ENCODE measurements around the gene CREB1.
"Not testable (repeated sequence)": the region's sequence is repeated elsewhere in the genome, so short reads cannot be mapped to it uniquely, and the experiment has no call there.

CREB1 gene

DNA sequence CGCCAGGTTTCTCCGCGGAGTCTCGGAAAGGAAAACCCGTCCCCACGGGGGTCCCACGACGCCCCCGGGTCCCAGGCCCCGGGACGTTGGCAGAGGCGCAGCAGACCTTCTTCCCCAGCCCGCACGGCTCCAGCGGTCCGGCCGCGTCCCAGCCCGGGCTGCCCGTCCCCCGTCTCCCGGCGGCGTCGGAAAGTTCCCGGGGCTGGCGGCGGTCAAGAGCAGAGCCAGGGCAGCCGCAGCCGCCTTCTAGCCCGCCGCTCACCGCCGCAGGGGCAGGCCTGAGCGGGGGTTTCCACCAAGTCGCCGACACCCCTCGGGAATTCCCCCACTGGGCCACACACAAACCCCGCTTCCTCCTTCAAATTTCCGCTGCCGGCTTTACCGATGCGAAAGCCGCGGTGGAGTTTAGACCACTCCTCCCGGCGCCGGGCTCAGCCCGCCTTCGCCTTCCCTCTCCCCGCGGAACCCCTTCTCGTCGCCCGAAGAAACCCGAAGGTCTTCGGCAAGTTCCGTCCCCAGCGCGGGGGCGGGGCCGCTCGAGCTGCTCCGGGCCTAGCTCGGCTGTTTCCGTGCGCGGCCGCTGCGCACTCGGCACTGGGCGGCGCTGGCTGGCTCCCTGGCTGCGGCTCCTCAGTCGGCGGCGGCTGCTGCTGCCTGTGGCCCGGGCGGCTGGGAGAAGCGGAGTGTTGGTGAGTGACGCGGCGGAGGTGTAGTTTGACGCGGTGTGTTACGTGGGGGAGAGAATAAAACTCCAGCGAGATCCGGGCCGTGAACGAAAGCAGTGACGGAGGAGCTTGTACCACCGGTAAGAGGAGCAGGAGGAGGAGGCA is at the start of gene CREB1:
Gene CREB1 (plus strand): TSS at position 633 of the 830 bp plus-strand sequence. CDS start 25,674 bp downstream, outside the sequence.
- DNase-seq (ENCODE audit: low read depth, low spot score), result peak; percentile 99

DNA sequence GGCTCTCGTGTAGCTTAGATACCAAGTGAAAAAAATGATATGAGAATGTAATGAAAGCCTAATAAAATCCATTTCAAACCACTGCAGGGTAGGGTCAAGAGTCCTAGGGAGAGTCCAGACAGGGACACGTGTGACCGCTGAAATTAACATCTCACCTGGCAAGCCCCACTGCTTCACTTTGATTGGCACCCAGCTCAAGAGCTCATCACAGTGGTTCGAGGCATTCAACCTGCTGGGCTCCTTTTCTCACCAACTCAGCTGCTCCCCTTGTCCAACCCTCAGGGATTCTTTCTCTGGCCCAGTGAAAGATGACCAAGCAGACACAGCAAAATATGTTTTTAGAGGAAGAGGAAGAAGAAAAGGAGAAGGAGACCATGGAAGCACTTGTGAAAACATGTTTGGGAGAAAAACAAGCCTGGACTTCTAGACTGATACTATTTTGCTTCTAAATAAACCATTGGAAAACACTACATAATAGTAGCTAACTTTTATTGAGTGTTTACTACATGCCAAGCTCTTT is 49.2 kb upstream of the CREB1 start:
- DNase-seq (ENCODE audit: low read depth, low spot score), result no peak

DNA sequence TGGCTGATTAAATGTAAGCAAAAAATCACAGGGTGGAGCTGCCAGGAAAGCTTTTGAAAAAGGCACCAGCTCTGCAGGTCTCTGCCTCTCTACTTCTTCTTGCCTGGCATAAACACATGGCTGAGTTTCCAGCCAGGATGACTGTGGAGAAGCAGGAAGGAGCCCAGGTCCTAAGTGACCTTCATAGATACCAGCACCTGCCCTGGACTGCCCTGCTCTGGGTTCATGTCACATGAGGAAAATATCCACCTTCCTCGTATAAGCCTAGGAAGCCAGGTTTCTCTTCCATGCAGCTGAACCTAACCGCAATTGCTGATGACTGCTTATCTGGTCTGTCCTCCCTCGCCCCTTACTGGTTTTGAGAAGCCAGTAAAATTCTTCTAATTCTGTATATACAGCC is 47.8 kb upstream of the CREB1 start:
- DNase-seq (ENCODE audit: low read depth, low spot score), result no peak

DNA sequence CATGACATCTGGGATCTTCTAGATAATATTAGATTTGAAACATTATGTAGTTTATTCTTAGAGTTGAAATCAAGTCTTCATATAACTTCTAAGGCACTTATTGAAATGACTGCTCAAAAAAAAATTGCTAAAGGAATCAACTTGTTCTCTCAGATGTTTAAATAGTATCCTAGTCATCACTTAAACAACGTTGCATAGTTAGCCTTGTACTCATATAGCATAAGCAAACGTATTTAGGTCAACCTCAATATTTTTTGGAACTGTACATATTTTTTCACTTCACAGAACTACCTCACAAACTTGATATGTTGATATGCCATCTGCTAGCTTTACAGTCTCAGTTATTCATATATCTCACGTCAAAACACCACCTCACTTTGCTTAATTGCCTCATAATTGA is 47.1 kb upstream of the CREB1 start:
- DNase-seq (ENCODE audit: low read depth, low spot score), result no peak

DNA sequence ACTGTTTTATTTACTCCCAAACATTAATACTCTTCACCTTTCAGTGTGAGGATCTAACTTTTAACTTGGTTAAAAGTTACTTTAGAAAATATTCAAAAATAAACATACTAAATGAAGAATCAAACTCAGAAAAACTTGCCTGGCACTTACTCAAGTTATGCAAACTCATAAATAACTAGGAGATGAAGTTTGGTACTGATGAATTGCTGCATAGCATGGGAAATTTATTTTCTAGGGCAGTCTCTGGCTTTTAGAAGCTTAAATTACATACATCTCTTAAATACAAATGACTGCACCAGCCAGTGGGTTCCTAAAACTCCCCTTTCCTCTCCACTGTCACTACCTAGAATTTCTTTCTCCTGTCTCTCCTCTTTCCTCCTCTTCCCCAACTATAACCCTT is 46.7 kb upstream of the CREB1 start:
- no peak for DNase-seq (ENCODE audit: low read depth, low spot score)

DNA sequence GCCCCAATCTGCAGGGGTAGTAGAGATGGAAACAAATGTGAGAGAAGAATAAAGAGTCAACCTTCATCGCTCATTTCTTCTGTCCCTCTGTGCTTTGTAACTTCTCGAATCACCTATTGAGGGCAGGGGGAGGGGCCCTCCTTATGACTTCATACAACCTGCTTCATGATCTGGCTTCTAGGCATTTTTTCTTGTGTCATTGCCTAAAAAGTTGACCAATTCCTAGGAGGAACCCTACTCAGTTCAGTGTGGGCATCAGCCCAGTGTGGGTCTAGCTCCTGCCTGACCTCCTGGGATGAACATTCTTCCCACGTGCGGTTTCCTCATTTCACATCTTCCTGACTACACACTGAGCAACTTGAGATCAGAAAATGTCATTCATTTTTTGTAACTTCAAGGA is 46.3 kb upstream of the CREB1 start:
- no peak for DNase-seq (ENCODE audit: low read depth, low spot score)

DNA sequence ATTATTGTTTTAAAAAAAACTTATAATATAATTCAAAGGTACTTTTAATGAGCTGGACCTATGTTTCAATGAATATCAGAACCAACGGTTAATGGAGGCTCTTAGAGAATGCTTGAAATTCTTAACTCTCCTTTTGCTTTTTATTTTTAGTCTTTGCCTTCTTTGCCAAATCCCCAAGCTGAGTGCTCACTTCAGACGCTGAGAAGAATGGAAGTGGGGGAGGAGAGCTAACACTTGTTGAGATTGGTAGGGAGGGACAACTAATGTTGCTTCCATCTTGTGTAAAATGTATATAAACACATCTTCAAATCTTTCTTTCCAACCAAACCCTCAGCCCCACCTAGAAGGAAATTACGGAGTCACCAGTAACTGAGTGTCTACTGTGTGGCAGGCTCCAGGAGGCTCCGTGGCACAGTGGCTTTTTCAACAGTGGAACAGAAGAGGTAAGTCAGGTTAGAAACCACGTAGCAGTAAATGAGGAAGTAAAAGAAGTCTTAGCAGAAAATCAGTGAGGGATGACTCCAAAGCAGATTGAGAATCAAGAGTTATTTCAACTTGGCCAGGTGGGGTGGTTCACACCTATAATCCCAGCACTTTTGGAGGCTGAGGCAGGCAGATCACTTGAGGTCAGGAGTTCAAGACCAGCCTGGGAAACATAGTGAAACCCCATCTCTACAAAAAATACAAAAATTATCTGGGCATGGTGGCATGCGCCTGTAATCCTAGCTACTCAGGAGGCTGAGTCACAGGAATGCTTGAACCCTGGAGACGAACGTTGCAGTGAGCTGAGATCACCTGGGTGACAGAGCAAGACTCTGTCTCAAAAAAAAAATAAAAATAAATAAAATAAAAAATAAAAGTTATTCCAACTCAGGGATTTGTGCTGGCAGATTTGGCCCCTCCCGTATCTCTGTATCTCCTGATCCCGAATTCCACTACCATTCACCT is 45.0 kb upstream of the CREB1 start:
- no peak for DNase-seq (ENCODE audit: low read depth, low spot score)

DNA sequence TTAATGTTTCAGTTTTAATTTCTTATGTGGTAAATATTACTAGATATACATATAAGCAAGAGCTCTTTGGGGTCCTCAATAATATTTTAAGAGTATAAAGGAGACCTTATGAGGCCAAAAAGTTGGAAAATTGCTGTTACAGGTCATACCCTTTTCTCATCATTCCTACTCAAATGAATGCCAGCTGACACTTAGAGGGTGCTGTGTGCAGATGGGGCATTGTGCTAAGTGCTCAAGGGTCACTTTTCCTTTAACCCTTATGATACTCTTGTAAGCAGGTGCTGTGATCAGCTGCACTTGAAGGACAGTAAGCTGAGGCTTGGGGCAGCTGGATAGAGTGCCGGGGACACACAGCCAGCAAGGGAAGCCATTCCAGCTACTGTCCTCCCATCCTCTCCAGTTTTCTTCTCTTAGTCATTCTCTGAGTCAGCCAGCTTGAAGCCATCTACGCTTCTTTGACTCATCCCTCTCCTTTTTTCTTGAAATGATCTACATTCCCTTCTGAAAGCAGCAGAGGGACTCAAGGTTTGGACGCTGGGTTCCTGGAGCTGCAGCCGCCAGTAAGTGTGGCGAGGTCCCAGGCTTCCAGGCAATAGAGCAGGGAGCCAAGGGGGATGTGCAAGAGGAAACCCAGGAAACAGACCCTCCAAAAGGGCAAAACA is 42.0 kb upstream of the CREB1 start:
- DNase-seq (ENCODE audit: low read depth, low spot score), result no peak

DNA sequence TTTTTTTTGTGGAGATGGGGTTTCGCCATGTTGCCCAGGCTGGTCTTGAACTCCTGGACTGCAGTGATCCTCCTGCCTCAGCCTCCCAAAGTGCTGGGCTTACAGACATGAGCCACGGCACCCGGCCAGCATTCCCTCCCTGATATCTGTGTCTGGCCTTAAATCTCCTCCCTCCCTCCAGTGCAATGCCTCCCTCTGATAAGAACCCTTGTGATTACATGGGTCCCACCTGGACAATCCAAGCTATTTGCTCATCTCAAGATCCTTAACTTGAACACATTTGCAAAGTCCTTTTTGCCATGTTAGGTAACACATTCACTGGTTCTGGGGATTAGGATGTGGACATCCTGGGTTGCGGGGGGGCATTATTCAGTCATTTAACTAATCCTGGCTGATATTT is 40.5 kb upstream of the CREB1 start:
- no peak for DNase-seq (ENCODE audit: low read depth, low spot score)

DNA sequence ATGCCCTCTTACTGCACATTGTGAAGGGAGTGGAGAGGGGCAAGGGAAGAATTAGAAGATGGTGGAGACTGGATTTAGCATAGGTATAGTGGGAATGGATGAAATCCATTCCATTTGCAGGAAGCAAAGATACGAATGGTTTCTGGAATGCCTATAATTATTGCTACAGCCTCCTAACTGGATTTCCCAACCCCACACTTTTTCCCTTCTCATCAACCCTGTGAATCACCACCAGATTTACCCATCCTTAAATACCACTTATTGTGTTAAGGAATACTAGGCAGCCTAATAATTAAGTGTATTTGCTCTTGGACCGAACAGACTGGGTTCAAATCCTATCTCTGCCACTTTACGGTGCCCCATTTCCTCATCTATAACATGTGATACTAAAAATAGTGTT is 39.3 kb upstream of the CREB1 start:
- DNase-seq (ENCODE audit: low read depth, low spot score), result no peak

DNA sequence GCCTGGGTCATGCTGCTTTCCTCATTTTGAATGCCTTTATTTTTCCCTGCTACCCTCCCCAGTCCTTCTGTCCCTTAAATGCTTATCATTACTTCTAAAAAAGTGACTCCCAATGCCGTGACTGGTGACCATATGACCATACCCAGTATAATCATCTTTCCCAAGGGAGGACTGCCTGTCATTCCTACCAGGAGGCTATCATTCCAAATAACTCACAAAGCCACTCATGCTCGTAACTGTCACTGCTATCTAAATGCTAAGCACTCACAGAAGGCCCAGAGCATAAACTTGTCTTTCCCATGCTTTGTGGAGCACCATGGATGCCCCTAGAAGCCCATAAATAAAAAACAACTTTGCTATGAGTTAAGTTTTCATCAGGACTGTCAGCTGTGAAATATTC is 38.7 kb upstream of the CREB1 start:
- no peak for DNase-seq (ENCODE audit: low read depth, low spot score)

DNA sequence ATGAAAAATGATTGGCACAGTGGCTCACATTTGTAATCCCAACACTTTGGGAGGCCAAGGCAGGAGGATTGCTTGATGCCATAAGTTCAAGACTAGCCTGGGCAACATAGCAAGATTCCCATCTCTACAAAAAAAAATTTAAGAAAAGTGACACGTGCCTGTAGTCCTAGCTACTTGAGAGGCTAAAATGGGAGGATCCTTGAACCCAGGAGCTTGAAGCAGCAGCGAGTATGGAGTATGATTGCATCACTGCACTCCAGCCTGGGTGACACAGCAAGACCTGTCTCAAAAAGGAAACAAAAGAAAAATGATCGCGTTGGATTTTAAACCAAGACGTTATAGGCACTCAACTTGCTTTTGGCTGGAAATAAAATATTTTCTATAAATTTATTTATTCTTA is 37.8 kb upstream of the CREB1 start:
- DNase-seq (ENCODE audit: low read depth, low spot score), result no peak

DNA sequence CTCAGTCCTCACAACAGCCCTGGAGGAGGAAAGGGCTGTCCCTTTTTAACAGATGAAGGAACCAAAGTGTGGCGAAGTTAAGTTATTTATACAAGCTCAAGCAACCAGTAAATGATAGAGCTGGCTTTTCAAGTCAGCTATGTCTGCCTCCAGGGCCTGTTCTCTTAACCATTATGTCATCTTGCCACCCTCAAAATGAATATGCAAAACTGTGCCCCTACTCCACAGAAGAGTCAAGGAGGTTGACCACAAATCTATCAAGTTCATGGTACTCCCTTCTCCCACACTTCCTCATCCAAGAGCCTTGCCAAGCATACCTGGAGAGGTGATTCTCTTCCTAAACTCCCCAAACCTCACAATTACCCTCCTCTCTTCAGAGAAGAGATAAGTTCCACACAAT is 37.3 kb upstream of the CREB1 start:
- DNase-seq (ENCODE audit: low read depth, low spot score), result no peak

DNA sequence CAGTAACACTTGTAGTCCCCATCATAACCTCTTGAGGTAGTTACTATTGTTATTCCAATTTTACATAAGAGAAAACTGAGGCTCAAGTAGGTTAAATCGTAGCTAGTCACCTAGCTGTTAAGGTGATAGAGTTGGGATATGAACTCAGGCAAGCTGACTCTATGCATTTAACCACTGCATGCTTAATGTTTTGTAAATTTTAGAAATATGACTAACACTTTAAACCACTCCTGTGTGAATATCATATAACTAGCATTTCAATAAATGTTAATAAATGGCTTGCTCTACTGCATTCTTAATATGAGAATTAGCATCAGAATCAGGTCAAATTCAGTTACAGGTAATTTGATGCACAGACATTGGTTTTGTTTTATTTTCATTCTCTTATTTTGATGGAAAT is 35.6 kb upstream of the CREB1 start:
- DNase-seq (ENCODE audit: low read depth, low spot score), result no peak

DNA sequence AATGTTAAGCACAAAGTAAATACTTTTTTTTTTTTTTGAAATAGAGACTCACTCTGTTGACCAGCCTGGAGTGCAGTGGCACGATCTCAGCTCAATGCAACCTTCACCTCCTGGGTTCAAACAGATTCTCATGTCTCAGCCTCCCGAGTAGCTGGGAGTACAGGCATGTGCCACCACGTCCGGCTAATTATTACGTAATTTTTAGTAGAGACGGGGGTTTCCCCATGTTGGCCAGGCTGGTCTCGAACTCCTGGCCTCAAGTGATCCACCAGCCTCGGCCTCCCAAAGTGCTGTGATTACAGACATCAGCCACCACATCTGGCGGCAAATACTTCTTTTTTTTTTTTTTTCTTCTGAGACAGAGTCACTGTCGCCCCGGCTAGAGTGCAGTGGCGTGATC is 32.8 kb upstream of the CREB1 start:
- not testable (repeated sequence) for DNase-seq (ENCODE audit: low read depth, low spot score)

DNA sequence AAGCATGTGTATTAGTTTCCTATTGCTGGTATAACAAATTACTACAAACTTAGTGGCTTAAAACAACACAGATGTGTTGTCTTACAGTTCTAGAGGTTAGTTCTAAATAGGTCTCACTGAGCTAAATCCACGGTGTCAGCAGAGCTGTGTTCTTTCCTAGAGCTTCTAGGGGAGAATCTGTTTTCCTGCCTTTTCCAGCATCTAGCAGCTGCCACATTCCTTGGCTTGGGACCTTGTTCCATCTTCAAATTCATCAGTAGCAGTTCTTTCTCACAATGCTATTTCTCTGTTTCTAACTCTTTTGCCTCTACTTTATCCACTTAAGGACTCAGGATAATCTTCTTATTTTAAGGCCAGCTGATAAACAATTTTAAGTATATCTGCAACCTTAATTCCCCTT is 32.2 kb upstream of the CREB1 start:
- no peak for DNase-seq (ENCODE audit: low read depth, low spot score)

DNA sequence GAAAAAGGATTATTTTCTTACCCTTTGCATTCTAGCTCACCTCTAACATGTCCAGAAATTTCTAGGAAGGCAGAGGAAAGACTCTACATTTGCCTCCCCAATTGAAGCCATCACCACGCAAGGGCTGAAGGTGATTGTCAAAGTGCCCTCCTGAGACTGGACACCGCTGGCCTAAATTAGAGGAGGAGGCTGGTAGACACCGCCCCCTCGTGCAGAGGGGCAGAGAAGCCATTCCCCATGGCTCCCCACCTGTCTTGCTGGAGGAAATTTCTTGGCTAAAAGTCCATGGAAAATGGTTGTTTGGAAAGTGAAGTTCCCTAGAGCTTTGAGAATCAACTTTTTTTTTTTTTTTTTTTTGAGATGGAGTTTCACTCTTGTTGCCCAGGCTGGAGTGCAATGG is 31.3 kb upstream of the CREB1 start:
- DNase-seq (ENCODE audit: low read depth, low spot score), result no peak

DNA sequence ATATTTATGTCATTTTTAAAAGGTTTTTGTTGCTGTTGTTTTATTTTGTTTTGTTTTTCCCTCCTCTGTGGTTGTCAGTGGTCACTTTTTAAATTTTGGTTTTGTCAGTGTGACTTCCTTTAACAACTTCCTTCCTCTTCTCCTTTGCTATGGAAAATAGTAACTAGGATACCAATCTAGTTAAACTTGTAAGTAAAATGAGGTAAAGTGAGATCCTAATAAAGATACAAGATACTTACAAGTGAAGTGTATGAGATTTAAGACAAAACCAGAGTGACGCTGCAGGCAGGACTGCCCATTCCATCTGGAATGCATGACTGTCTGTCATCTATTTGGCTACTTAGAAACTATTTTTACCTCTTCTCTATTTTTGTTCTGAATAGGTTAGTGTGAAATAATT is 30.6 kb upstream of the CREB1 start:
- DNase-seq (ENCODE audit: low read depth, low spot score), result no peak

DNA sequence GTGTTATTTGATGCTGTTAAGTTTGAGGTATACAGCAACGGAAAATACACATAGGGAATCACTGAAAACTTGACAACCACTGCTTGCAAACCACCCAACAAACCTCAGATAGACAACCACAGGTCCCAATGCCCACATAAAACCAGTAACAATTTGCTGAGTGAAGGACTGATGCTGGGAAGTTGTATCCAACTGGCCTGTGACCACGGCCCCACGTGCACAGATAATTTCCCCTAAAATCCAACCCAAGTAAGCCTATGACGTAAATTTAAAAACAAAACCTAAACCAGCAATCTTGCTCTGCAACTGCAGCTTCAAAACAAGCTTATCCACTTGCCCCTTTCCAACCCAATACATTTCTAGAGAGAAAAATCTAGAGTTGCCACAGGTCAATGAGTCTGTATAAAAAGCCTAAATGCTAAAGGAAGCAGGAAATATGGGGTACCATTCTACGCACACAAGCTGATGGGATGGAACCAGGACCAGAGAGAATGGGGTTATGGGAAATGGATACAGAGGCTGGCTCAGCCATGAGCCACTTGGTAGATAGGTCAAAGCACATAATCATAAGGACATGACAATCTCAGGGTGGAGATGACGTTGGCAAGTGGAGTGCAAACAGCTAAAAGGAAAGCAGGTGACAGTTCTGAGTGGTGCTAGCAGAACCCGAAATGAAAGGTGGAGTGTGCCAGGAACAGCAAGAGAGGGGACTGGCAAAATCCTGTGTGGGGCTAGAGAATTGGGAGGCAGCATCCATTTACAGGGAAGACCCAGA is 27.8 kb upstream of the CREB1 start:
- DNase-seq (ENCODE audit: low read depth, low spot score), result no peak

DNA sequence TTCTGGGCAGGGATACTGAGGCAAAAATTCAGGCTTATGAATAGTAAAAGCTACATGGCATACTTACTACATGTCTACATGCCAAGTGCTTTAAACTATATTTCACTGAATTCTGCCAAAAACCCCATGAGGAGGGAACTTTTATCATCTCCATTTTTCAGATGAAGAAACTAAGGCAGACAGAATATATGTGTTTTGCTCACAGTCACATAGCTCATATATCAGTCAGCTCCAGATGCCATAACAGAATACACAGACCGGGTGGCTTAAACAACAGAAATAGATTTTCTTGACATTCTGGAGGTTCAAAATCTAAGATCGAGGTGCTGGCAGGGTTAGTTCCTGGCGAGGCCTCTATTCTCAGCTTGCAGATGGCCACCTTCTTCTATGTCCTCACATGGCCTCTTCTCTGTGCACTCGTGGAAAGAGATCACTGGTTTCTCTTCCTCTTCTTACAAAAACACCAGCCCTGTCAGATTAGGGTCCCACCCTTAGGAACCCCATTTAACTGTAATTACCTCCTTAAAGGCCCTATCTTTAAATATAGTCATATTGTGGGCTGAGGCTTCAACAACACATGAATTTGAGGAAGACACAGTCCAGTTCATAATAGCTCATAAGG is 27.1 kb upstream of the CREB1 start:
- DNase-seq (ENCODE audit: low read depth, low spot score), result no peak

DNA sequence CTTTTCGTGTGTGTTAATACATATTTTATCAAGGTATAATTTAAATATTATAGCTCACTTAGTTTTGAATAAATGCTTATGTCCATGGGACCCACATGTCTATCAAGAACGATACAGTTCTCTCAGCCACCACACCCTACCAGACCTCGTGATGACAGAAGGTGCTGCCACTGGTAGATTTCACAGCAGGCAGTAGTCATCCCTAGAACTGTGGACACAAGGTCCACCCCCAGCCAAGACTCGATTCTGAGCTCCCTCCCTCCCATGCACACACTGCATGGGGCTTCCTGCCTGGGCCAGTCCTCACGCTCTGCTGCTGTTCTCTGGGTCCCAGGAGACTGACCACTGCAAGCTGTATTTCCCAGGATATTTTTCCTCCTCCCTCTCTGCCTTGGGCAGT is 26.5 kb upstream of the CREB1 start:
- no peak for DNase-seq (ENCODE audit: low read depth, low spot score)
